MM.1S (cell line): Measurements from ENCODE around the gene CREB5.

Experiments
- DNase-seq: peaks from one replicate; pipeline ENCODE4 v3.0.0-alpha.2; 2015
- H2AFZ ChIP-seq: fragments of 300-600 bp; sonication (generic); 2 replicates; pipeline ENCODE4 v1.6.0; 2016; ENCODE audit warnings: antibody characterized with exemption, low read length
- H3F3A ChIP-seq: fragments of 300-600 bp; sonication (generic); 2 replicates; pipeline ENCODE4 v1.6.1; 2016; ENCODE audit warnings: mild to moderate bottlenecking, antibody characterized with exemption, low read length, moderate library complexity, mixed read lengths; ENCODE audit not compliant: insufficient read depth
- H3K27ac ChIP-seq: fragments of 300-600 bp; sonication (generic); 2 replicates; pipeline ENCODE4 v1.5.1; 2016; ENCODE audit warnings: mild to moderate bottlenecking, low read length
- H3K27me3 ChIP-seq: fragments of 300-600 bp; sonication (generic); replicated peaks from 2 replicates; pipeline ENCODE4 v1.6.0; 2016; ENCODE audit warnings: low read length; ENCODE audit not compliant: insufficient read depth
- H3K36me3 ChIP-seq: fragments of 300-600 bp; sonication (generic); replicated peaks from 2 replicates; pipeline ENCODE4 v1.6.1; 2016; ENCODE audit warnings: mild to moderate bottlenecking, low read length, mixed read lengths; ENCODE audit not compliant: insufficient read depth
- H3K4me1 ChIP-seq: fragments of 300-600 bp; sonication (generic); 2 replicates; pipeline ENCODE4 v1.6.1; 2016; ENCODE audit warnings: low read length, mixed read lengths
- H3K4me2 ChIP-seq: fragments of 300-600 bp; sonication (generic); 2 replicates; pipeline ENCODE4 v1.6.0; 2016; ENCODE audit warnings: low read depth, low read length
- H3K4me3 ChIP-seq: fragments of 300-600 bp; sonication (generic); 2 replicates; pipeline ENCODE4 v1.5.1; 2016; ENCODE audit warnings: low read length, mixed read lengths
- H3K79me2 ChIP-seq: fragments of 300-600 bp; sonication (generic); 2 replicates; pipeline ENCODE4 v1.6.1; 2016; ENCODE audit warnings: mixed run types, low read length, mixed read lengths
- H3K9ac ChIP-seq: fragments of 300-600 bp; sonication (generic); 2 replicates; pipeline ENCODE4 v1.6.1; 2016; ENCODE audit warnings: low read length, mixed read lengths
- H3K9me2 ChIP-seq: fragments of 300-600 bp; sonication (generic); replicated peaks from 2 replicates; pipeline ENCODE4 v1.6.1; 2016; ENCODE audit warnings: mild to moderate bottlenecking, low read length, mixed read lengths; ENCODE audit not compliant: insufficient read depth
- H3K9me3 ChIP-seq: fragments of 300-600 bp; sonication (generic); replicated peaks from 2 replicates; pipeline ENCODE4 v1.6.1; 2016; ENCODE audit warnings: mild to moderate bottlenecking, low read length, mixed read lengths; ENCODE audit not compliant: insufficient read depth
- H4K20me1 ChIP-seq: fragments of 300-600 bp; sonication (generic); 2 replicates; pipeline ENCODE4 v1.6.1; 2016; ENCODE audit warnings: mild to moderate bottlenecking, low read length, moderate library complexity, mixed read lengths; ENCODE audit not compliant: insufficient read depth
- EZH2 ChIP-seq: fragments of 300-600 bp; sonication (generic); optimal IDR thresholded peaks from 2 replicates; pipeline ENCODE3; 2017; ENCODE audit warnings: low read depth, mild to moderate bottlenecking, antibody characterized with exemption, low read length, mixed read lengths
- EZH2phosphoT487 ChIP-seq: fragments of 300-600 bp; sonication (generic); IDR thresholded peaks from 2 replicates; pipeline ENCODE4 v1.6.1; 2018; ENCODE audit warnings: antibody characterized with exemption, low read length
- TF ChIP-seq, protein P1 (sequence below): fragments of 300-600 bp; sonication (generic); IDR thresholded peaks from 2 replicates; pipeline ENCODE4 v1.5.1; 2016; ENCODE audit warnings: antibody characterized with exemption, low read length, mixed read lengths

CREB5 gene

DNA sequence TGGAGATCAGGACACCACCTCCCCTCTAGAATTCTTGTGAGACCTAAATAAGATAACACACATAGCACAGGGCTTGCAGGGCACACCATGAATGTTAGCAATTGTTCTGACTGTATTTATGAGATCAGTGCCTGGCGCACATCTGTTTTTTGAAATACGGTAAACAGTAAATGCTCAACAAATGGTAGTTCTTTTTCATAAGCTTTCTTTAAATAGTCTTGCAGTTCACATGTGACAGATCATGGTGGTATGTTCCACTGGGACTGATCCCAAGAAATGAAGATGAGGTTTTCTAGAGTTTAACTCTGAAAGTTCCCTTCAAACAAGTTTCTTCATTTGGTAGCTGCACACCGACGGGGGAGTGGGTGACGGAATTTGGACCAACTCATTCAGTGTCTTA, 34.8 kb downstream of the CREB5 start:
- no peaks in the 10 kb centered on the region for H3K9me3 ChIP-seq
- H3K4me2 ChIP-seq, result no peak overlapping the region
- no peaks in the 10 kb centered on the region for H3F3A ChIP-seq
- H3K79me2 ChIP-seq, result no peaks in the 10 kb centered on the region
- H3K36me3 ChIP-seq, result no peaks in the 10 kb centered on the region
- no peak overlapping the region for H3K9ac ChIP-seq
- H3K27ac ChIP-seq, result no peak overlapping the region
- TF ChIP-seq EZH2, result no peak
- TF ChIP-seq EZH2phosphoT487, result no peak
- TF ChIP-seq, protein P1, sequence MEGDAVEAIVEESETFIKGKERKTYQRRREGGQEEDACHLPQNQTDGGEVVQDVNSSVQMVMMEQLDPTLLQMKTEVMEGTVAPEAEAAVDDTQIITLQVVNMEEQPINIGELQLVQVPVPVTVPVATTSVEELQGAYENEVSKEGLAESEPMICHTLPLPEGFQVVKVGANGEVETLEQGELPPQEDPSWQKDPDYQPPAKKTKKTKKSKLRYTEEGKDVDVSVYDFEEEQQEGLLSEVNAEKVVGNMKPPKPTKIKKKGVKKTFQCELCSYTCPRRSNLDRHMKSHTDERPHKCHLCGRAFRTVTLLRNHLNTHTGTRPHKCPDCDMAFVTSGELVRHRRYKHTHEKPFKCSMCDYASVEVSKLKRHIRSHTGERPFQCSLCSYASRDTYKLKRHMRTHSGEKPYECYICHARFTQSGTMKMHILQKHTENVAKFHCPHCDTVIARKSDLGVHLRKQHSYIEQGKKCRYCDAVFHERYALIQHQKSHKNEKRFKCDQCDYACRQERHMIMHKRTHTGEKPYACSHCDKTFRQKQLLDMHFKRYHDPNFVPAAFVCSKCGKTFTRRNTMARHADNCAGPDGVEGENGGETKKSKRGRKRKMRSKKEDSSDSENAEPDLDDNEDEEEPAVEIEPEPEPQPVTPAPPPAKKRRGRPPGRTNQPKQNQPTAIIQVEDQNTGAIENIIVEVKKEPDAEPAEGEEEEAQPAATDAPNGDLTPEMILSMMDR, result no peak
- H2AFZ ChIP-seq, result no peak overlapping the region
- H3K9me2 ChIP-seq, result no peaks in the 10 kb centered on the region
- DNase-seq, result no peak
- no peaks in the 10 kb centered on the region for H3K4me1 ChIP-seq
- H3K27me3 ChIP-seq, result no peaks in the 10 kb centered on the region
- H3K4me3 ChIP-seq, result no peak overlapping the region
- H4K20me1 ChIP-seq, result no peaks in the 10 kb centered on the region

DNA sequence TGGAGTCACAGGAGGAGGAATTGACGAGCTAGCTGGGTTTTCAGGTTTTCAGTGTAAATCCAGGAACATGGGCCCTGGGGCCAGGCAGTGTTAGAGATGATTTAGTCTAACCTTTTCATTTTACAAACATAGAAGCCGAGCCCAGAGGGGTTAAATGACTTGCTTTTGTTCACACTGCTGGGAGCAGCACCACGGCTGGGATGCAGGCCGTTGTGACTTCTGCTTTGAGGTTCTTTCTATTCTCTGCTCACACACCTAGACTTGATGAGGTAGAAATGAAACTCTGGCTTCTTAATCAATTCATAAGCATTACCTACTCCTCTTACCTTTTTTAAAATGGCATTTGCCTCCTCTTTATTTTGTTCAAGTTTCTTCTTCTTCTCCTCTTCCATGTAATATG, 36.4 kb downstream of the CREB5 start:
- no peaks in the 10 kb centered on the region for H3K36me3 ChIP-seq
- H3K4me3 ChIP-seq, result no peak overlapping the region
- no peak for DNase-seq
- H3K9ac ChIP-seq, result no peak overlapping the region
- H3K4me1 ChIP-seq, result no peaks in the 10 kb centered on the region
- H3K9me3 ChIP-seq, result no peaks in the 10 kb centered on the region
- no peak for TF ChIP-seq EZH2
- TF ChIP-seq EZH2phosphoT487, result no peak
- TF ChIP-seq, protein P1, result no peak
- no peaks in the 10 kb centered on the region for H3K79me2 ChIP-seq
- H3K4me2 ChIP-seq, result no peak overlapping the region
- H3K27me3 ChIP-seq, result no peaks in the 10 kb centered on the region
- no peaks in the 10 kb centered on the region for H3F3A ChIP-seq
- no peaks in the 10 kb centered on the region for H3K9me2 ChIP-seq
- no peaks in the 10 kb centered on the region for H4K20me1 ChIP-seq
- no peak overlapping the region for H2AFZ ChIP-seq
- no peak overlapping the region for H3K27ac ChIP-seq

DNA sequence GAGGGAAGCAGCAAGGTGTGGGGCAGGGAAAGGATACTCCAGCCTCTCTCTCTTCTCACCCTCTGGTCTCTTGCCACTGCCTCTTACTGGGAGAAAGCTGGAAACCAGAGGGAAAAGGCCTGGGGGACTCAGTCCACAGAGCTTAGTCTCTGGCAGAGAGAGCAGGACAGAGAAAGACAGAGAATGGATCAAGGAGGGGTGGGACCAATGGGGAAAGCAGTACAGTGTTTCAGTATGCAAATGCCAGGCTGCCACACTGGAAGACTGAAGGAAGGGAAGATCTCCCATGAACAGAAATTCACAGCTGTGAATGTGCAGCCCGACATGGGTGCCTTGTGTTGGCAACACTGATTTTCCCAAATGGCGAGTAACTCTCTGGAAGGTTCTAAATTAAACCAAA, 40.4 kb downstream of the CREB5 start:
- no peak overlapping the region for H3K9ac ChIP-seq
- no peaks in the 10 kb centered on the region for H3K9me3 ChIP-seq
- H3K79me2 ChIP-seq, result no peaks in the 10 kb centered on the region
- TF ChIP-seq, protein P1, result no peak
- TF ChIP-seq EZH2 (no peak), EZH2phosphoT487 (no peak)
- H3K4me3 ChIP-seq, result no peak overlapping the region
- no peaks in the 10 kb centered on the region for H4K20me1 ChIP-seq
- H3K4me2 ChIP-seq, result no peak overlapping the region
- H3K27ac ChIP-seq, result no peak overlapping the region
- no peak overlapping the region for H2AFZ ChIP-seq
- no peaks in the 10 kb centered on the region for H3K27me3 ChIP-seq
- H3F3A ChIP-seq, result no peaks in the 10 kb centered on the region
- H3K4me1 ChIP-seq, result no peaks in the 10 kb centered on the region
- H3K36me3 ChIP-seq, result no peaks in the 10 kb centered on the region
- no peaks in the 10 kb centered on the region for H3K9me2 ChIP-seq
- no peak for DNase-seq
